NCI-H82 treated with DMSO at 0.1 percent for 48 hours (cell line): Measurements from ENCODE around the gene IFT25.
A peak's percentile ranks its signal among the peaks of the same experiment; 100 is the strongest.
"Not testable (repeated sequence)": the region's sequence is repeated elsewhere in the genome, so short reads cannot be mapped to it uniquely, and the experiment has no call there.

Experiments
- DNase-seq: peaks from one replicate; lab custom pipeline; 2025; ENCODE audit not compliant: unreplicated experiment; lab: John Stamatoyannopoulos, UW

Gene IFT25

DNA sequence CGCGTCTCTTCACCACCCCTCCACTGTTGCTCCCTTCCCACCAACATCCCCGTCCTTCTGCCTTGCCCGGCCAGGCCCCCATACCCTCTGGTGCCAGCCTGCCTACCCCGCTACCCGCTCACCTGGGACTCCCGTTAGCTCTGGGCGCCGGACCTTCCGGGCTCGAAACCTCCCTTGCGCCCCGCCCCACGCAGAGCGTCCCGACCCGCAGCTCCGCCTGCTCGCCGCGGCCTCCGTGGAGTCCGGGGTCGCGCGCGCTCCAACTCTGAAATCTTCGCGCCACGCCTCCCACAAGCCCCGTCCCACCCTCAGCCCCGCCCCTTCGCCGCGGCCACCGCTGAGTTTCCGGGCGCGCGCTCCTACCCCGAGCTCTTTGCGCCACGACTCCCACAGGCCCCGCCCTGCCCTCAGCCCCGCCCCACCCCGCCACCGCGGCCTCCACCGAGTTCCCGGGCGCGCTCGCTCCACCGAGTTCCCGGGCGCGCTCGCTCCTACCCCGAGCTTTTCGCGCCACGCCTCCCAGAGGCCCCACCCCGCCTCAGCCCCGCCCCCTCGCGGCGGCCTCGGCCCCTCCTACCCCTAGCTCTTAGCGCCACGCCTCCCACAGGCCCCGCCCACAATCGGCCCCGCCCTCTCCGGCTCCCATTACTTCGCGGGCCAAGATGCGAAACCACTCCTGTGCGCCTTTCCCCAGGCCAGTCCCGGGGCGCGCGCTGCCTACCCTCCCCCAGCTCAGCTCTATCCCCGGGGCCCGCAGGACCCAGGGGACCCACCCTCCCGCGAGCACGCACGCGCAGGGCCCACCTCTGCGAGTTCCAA, at the start of gene IFT25:
Gene IFT25 (minus strand): TSS at position 267 of the 819 bp plus-strand sequence. CDS start 5,617 bp downstream, outside the sequence.
- peak; percentile 87 for DNase-seq

GRCh38 chr1:53994516-53994915, 49.0 kb upstream of the IFT25 start:
- not testable (repeated sequence) for DNase-seq

- DNase-seq, result no peak
Observed at GRCh38 chr1:53992085-53992874, 46.8 kb upstream of the IFT25 start.

DNA sequence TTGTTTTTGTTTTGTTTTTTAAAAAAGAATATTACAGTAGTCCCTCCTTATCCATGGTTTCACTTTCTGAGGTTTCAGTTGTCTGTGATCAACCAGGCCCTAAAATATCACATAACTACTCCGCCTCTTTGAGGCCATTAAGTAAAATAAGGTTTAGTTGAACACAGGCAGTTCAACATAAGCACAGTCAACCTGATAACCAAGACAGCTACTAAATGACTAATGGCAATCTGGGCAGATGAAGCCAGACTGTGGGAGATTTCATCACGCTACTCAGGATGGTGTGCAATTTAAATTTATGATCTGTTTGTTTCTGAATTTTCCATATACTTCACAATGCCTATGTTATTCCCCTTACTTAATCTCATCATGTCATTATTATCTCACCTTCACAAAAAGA, 42.4 kb upstream of the IFT25 start:
- no peak for DNase-seq

GRCh38 chr1:53986458-53986857, 41.0 kb upstream of the IFT25 start:
- DNase-seq, result no peak

DNA sequence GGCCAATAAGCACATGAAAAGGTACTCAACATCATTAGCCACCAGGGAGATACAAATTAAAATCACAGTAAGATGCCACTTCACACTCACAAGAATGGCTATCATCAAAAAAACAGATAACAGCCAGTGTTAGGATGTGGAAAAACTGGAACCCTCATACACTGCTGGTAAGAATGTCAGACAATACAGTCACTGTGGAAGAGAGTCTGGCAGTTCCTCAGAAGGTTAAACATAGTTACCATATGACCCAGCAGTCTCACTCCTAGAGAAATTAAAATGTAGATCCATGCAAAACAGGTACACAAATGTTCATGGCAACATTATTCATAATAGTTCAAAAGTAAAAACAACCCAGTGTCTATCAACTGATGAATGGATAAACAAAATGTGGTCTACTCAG, 39.2 kb upstream of the IFT25 start:
- no peak for DNase-seq

GRCh38 chr1:53982763-53983104, 37.2 kb upstream of the IFT25 start:
- DNase-seq, result no peak

- no peak for DNase-seq
Observed at GRCh38 chr1:53982034-53982762, 36.7 kb upstream of the IFT25 start.

GRCh38 chr1:53981220-53981619, 35.7 kb upstream of the IFT25 start:
- DNase-seq, result no peak

DNA sequence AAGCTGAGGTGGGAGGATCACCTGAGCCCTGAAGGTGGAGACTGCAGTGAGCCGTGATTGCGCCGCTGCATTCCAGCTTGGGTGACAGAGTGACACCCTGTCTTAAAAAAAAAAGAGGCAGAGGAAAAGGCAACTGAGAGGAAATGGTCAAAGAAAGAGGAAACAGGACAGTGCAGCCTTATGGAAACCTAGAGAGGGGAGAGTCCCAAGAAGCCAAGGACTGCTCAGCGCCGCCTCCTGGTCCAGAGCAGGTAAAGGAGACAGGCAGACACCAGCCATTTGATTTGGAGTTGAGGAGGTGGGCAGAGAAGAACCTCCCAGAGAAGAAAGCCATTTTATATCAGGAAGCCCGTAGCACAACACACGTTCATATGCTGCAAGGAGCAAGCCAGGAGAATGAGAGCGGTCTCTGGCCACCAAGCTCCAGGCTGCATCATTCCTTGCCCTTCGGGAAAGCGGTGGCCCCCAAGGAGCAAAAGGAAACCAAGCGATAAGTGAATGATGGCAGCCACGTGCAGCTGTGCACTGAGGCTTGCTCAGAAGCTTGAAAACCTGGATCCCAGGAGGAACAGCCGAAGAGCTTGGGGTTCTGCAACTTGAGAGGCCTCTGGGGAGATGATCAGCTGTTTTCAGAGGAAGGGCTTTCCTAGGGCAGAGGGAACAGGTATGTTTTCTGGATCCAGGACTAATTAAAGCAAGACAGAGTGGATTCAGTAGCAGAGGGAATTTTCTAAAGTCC, 34.4 kb upstream of the IFT25 start:
- DNase-seq, result no peak

DNA sequence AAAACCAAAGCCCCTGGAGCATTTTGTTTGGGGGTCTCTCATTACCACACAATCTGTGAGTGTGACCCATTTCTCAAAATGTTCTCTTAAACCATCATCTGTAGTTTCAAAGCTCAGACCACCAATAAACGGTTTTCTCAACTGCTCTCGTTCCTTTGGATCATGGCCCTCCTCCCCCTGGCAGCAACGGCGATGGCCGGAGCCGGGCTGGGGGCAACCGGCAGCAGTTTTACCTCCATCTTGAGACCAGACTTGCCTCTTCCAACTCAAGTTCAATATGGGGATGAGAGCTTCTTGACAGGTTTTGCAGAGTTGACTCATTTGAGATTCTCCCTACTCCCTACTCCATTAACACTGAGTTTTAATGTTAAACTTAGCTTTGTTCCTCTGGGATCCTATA, 30.4 kb upstream of the IFT25 start:
- DNase-seq, result no peak

DNA sequence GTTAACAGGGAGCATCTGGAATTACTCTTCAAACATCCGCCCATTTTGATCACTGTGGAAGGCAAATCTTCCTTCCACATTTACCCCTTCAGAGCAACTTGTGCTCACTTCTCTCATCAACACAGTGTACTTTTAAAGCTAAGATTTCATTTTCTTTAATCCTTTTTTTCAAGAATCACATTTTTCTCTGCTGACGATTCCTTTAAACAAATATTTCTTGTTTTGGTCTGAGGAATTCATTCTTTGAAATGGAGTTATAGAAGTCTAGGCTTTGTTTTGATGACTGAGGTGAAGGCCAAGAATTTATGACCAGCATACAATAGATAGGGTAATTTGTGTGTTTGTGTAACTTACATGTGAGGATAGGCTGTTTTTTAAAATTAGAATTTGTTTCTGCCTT, 26.2 kb upstream of the IFT25 start:
- DNase-seq, result no peak

- DNase-seq, result not testable (repeated sequence)
Observed at GRCh38 chr1:53969323-53969722, 23.8 kb upstream of the IFT25 start.

DNA sequence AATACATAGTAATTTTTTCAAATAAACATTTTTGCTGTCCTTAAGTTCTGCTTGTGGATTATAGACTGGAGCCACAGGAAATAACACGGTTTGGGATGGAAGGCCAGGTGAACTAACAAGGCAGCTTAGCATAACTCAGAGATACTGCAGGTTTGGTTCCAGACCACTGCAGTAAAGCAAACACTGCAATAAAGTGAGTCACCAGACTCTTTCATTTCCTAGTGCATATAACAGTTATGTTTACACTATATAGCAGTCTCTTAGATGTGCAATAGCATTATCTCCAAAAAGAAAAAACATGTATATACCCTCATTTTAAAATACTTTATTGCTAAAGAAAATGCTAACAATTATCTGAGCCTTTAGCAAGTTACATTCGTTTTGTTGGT, 22.6 kb upstream of the IFT25 start:
- no peak for DNase-seq

DNA sequence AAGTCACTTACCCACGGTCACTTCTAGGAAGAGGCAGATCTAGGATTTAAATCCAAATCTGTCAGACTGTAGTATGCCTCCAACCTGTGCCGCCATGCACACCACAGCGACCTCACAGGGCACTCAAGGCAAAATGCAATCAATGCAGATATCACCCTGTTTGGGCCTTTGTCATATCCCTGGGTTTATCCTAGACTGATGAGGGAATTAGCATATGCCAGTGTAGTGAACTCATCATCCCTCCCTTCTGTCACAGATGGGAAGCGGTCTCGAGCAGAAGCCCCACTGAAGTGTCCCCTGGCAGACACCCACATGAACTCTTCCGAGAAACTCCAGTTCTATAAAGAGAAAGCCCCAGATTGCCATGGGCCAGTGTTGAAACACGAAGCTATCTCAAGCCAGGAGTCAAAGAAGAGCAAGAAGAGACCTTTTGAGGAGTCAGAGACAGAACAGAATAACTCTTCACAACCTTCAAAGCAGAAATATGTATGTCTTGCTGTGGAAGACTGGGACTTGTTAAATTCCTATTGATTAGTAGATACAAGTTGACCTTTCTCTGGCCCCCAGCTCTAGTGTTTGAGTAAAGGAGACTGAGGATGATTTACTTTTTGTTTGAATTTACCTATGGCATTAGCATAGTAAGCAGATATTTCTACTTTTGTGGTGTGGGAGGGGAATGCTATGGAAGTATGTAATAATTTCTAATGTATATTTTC, 22.1 kb upstream of the IFT25 start:
- no peak for DNase-seq

DNA sequence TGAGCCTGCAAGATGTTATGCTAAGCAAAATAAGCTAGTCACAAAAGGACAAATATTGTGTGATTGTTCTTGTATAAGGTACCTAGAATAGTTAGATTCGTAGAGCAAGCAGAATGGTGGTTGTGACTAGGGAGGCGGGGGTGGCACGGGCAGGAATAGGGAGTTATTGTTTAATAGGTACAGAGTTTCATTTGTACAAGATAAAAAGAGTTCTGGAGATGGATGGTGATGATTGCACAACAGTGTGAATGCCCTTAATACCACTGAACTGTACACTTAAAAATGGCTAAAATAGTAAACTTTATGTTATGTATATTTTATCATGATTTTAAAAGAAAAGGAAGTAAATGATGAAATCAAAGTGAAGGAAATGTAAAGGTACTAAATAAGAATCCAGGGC, 21.3 kb upstream of the IFT25 start:
- DNase-seq, result no peak

GRCh38 chr1:53964109-53964508, 18.6 kb upstream of the IFT25 start:
- no peak for DNase-seq

- DNase-seq, result no peak
Observed at GRCh38 chr1:53963460-53963859, 18.0 kb upstream of the IFT25 start.

- DNase-seq, result no peak
Observed at GRCh38 chr1:53962395-53962794, 16.9 kb upstream of the IFT25 start.

GRCh38 chr1:53959664-53960250, 14.3 kb upstream of the IFT25 start:
- no peak for DNase-seq
